ENCODE data around the gene IL34. TPM values are rescaled to one million over a fixed set of nuclear protein-coding genes. Genes with fewer than 3 reads are reported as not detected.

Gene IL34
- total and polyA plus RNA-seq, 2 of the 13 experiments (the other 11 are each of a cell fraction or from before 2014, with no cell fraction given): 1.2 to 1.3 TPM

DNA sequence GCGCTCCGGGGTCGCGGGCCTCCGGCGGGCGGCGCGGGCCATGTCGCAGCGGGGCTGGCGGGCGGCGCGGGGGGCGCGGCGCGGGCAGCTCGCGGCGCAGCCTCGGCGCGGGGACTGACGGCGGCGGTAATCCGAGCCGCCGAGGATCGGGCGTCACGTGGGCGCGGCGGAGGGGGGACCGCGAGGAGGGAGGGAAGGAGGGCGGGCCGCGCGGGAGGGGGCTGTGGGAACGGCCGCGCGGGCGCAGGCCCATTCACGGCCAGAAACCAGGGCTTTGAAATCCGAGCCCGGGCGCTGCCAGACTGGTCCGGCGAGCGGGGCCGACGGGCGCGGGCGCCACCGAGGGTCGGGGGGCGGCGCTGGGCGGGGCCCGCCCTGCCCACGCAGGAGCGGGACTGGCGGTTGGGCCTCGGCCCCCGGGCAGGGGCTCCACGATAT lies 39.6 kb downstream of the IL34 start, which contains the start of gene MTSS2 (continued):
- no peak for TF ChIP-seq NFE2 (CRISPR knock-in tag; IDR thresholded peaks at IDR 0.05)
- no peak for TF ChIP-seq ZC3H4 (CRISPR knock-in tag; IDR thresholded peaks at IDR 0.05; ENCODE audit: borderline replicate concordance)
- TF ChIP-seq, protein P1, sequence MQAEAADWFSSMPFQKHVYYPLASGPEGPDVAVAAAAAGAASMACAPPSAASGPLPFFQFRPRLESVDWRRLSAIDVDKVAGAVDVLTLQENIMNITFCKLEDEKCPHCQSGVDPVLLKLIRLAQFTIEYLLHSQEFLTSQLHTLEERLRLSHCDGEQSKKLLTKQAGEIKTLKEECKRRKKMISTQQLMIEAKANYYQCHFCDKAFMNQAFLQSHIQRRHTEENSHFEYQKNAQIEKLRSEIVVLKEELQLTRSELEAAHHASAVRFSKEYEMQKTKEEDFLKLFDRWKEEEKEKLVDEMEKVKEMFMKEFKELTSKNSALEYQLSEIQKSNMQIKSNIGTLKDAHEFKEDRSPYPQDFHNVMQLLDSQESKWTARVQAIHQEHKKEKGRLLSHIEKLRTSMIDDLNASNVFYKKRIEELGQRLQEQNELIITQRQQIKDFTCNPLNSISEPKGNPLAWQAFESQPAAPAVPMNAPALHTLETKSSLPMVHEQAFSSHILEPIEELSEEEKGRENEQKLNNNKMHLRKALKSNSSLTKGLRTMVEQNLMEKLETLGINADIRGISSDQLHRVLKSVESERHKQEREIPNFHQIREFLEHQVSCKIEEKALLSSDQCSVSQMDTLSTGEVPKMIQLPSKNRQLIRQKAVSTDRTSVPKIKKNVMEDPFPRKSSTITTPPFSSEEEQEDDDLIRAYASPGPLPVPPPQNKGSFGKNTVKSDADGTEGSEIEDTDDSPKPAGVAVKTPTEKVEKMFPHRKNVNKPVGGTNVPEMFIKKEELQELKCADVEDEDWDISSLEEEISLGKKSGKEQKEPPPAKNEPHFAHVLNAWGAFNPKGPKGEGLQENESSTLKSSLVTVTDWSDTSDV (CRISPR knock-in tag; IDR thresholded peaks at IDR 0.05): no peak
- TF ChIP-seq, protein P2, sequence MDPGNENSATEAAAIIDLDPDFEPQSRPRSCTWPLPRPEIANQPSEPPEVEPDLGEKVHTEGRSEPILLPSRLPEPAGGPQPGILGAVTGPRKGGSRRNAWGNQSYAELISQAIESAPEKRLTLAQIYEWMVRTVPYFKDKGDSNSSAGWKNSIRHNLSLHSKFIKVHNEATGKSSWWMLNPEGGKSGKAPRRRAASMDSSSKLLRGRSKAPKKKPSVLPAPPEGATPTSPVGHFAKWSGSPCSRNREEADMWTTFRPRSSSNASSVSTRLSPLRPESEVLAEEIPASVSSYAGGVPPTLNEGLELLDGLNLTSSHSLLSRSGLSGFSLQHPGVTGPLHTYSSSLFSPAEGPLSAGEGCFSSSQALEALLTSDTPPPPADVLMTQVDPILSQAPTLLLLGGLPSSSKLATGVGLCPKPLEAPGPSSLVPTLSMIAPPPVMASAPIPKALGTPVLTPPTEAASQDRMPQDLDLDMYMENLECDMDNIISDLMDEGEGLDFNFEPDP (CRISPR knock-in tag; conservative IDR thresholded peaks at IDR 0.05): no peak
- TF ChIP-seq, protein P3, sequence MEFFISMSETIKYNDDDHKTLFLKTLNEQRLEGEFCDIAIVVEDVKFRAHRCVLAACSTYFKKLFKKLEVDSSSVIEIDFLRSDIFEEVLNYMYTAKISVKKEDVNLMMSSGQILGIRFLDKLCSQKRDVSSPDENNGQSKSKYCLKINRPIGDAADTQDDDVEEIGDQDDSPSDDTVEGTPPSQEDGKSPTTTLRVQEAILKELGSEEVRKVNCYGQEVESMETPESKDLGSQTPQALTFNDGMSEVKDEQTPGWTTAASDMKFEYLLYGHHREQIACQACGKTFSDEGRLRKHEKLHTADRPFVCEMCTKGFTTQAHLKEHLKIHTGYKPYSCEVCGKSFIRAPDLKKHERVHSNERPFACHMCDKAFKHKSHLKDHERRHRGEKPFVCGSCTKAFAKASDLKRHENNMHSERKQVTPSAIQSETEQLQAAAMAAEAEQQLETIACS (CRISPR knock-in tag; IDR thresholded peaks at IDR 0.05): peak; percentile 43; the same call in 1 of the 2 replicates
- TF ChIP-seq SNAPC2 (CRISPR knock-in tag; IDR thresholded peaks at IDR 0.05): no peak
- TF ChIP-seq HNRNPK (IDR thresholded peaks at IDR 0.05; ENCODE audit: low read depth, low read length, poor library complexity, severe bottlenecking): peak; percentile 35
- TF ChIP-seq HOXA7 (CRISPR knock-in tag; IDR thresholded peaks at IDR 0.05): no peak
- peak; percentile 67 for TF ChIP-seq ZFY (CRISPR knock-in tag; IDR thresholded peaks at IDR 0.05)
- no peak for TF ChIP-seq ZNF674 (CRISPR knock-in tag; IDR thresholded peaks at IDR 0.05; ENCODE audit: low read depth)
- TF ChIP-seq ZNF230 (CRISPR knock-in tag; IDR thresholded peaks at IDR 0.05): no peak
- peak; percentile 44; the same call in 1 of the 2 replicates for TF ChIP-seq GABPB1 (CRISPR knock-in tag; IDR thresholded peaks at IDR 0.05)
- 0 out of 2 replicates have a peak, but pooled peaks have one; percentile 2 for TF ChIP-seq ZNF567 (CRISPR knock-in tag; IDR thresholded peaks at IDR 0.05; ENCODE audit: borderline replicate concordance)
- no peak for TF ChIP-seq KDM6A (CRISPR knock-in tag; IDR thresholded peaks at IDR 0.05; ENCODE audit: low read depth)
- TF ChIP-seq CREM (IDR thresholded peaks at IDR 0.05): no peak
- TF ChIP-seq CREM (CRISPR knock-in tag; IDR thresholded peaks at IDR 0.05): no peak
- TF ChIP-seq ZNF333 (CRISPR knock-in tag; IDR thresholded peaks at IDR 0.05; ENCODE audit: borderline replicate concordance): 0 out of 2 replicates have a peak, but pooled peaks have one; percentile 11
- no peak for TF ChIP-seq ATM (IDR thresholded peaks at IDR 0.05; ENCODE audit: borderline replicate concordance)
- 0 out of 2 replicates have a peak, but pooled peaks have one; percentile 45 for TF ChIP-seq ZNF121 (CRISPR knock-in tag; IDR thresholded peaks at IDR 0.05)
- TF ChIP-seq ZBTB21 (CRISPR knock-in tag; IDR thresholded peaks at IDR 0.05): no peak
- TF ChIP-seq, protein P4, sequence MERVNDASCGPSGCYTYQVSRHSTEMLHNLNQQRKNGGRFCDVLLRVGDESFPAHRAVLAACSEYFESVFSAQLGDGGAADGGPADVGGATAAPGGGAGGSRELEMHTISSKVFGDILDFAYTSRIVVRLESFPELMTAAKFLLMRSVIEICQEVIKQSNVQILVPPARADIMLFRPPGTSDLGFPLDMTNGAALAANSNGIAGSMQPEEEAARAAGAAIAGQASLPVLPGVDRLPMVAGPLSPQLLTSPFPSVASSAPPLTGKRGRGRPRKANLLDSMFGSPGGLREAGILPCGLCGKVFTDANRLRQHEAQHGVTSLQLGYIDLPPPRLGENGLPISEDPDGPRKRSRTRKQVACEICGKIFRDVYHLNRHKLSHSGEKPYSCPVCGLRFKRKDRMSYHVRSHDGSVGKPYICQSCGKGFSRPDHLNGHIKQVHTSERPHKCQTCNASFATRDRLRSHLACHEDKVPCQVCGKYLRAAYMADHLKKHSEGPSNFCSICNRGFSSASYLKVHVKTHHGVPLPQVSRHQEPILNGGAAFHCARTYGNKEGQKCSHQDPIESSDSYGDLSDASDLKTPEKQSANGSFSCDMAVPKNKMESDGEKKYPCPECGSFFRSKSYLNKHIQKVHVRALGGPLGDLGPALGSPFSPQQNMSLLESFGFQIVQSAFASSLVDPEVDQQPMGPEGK (CRISPR knock-in tag; IDR thresholded peaks at IDR 0.05): peak; percentile 93
